ENCODE results near the gene COMP. TPM values are rescaled to one million over a fixed set of nuclear protein-coding genes. Genes with fewer than 3 reads are reported as not detected.

COMP gene
- polyA plus RNA-seq, 1 of the 3 experiments (the other 2 are of a cell fraction): 0.26 TPM

DNA sequence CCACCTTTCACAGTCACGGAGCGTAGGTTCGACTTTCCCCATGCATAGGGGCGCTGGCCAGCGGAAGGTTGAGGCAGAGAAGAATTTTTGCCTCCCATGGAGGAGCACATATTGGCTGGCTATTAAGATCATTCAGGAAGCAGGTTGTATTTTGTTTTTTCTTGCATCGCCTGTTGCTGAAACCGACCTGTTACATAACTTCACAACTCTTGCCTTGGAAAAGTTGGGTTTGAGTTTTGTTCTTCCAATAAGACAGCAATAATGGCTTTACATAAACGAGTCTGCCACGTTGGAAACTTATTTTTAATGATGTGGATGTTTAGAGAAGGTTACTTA lies 42.0 kb upstream of the COMP start:
- Histone ChIP-seq H3K9me3 (no peaks in the 10 kb centered on the region), H3K36me3 (replicated peaks in 1 of 2; ENCODE audit: control insufficient read depth in 1 of 2, insufficient read depth in 2 of 2, low read length in 1 of 2) (peaks cover 5 to 11% of the 10 kb centered on the region in 2 experiments), H3K4me1 (ENCODE audit: control insufficient read depth in 1 of 2, insufficient read depth in 2 of 2, low read depth in 1 of 2, low read length in 1 of 2) (peaks cover 7 to 18% of the 10 kb centered on the region in 2 experiments; a peak in 3 of 4 replicates), H3F3A (replicated peaks; ENCODE audit: insufficient read depth) (no peaks in the 10 kb centered on the region), H4K20me1 (ENCODE audit: insufficient read depth) (peaks cover 58% of the 10 kb centered on the region), H3K4me3 (ENCODE audit: low read depth in 2 of 2, low read length in 1 of 2) (peak overlapping the region; percentile 83 to 89), H2AFZ (ENCODE audit: low read depth) (no peak overlapping the region), H3K9me2 (no peaks in the 10 kb centered on the region), H3K4me2 (peak overlapping the region; percentile 100), H3K27ac (ENCODE audit: low read depth in 2 of 2, low read length in 1 of 2) (peak overlapping the region in 1 of 2 experiments; percentile 30; a peak in 1 of 4 replicates), H3K9ac (peak overlapping the region; percentile 93), H3K79me2 (ENCODE audit: insufficient read depth) (peaks cover 62% of the 10 kb centered on the region), H3K27me3 (ENCODE audit: insufficient read depth) (no peaks in the 10 kb centered on the region)
- 17% methylated on average over 8 of the region's 9 CpGs for WGBS (ENCODE audit: low lambda C conversion rate)
- no peak for DNase-seq
- CTCF ChIA-PET: interaction anchor here (1.1 to 8.6 kb wide), 6 partner anchors 8 to 60 kb away, joined by 3 to 124 read pairs (median 9); no protein-coding TSS in a partner anchor
- POLR2A ChIA-PET: interaction anchor here (1.9 kb wide), 1 partner anchor 14 kb away, joined by 9 read pairs; no protein-coding TSS in a partner anchor
- TF ChIP-seq SMC3 (IDR thresholded peaks at IDR 0.05; ENCODE audit: low read depth, low read length) (no peak), REST (IDR thresholded peaks at IDR 0.05; ENCODE audit: low read depth, low read length) (0 out of 2 replicates have a peak, but pooled peaks have one; percentile 47)

- H3K27me3 ChIP-seq (ENCODE audit: insufficient read depth): no peaks in the 10 kb centered on the region
- H3K9me2 ChIP-seq: no peaks in the 10 kb centered on the region
- H3K9ac ChIP-seq: peak overlapping the region; percentile 93
- H3K4me1 ChIP-seq (ENCODE audit: control insufficient read depth in 1 of 2, insufficient read depth in 2 of 2, low read depth in 1 of 2, low read length in 1 of 2): peaks cover 7 to 18% of the 10 kb centered on the region in 2 experiments; a peak in 3 of 4 replicates
- H3K79me2 ChIP-seq (ENCODE audit: insufficient read depth): peaks cover 56% of the 10 kb centered on the region
- 2% methylated on average over 21 of the region's 69 CpGs for WGBS (ENCODE audit: low lambda C conversion rate)
- TF ChIP-seq, protein P1, sequence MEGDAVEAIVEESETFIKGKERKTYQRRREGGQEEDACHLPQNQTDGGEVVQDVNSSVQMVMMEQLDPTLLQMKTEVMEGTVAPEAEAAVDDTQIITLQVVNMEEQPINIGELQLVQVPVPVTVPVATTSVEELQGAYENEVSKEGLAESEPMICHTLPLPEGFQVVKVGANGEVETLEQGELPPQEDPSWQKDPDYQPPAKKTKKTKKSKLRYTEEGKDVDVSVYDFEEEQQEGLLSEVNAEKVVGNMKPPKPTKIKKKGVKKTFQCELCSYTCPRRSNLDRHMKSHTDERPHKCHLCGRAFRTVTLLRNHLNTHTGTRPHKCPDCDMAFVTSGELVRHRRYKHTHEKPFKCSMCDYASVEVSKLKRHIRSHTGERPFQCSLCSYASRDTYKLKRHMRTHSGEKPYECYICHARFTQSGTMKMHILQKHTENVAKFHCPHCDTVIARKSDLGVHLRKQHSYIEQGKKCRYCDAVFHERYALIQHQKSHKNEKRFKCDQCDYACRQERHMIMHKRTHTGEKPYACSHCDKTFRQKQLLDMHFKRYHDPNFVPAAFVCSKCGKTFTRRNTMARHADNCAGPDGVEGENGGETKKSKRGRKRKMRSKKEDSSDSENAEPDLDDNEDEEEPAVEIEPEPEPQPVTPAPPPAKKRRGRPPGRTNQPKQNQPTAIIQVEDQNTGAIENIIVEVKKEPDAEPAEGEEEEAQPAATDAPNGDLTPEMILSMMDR (IDR thresholded peaks at IDR 0.05): peak; percentile 32
- TF ChIP-seq NFIC (IDR thresholded peaks at IDR 0.05; ENCODE audit: borderline replicate concordance) (no peak), YY1 (IDR thresholded peaks at IDR 0.05; ENCODE audit: low read depth) (no peak), SIN3A (IDR thresholded peaks at IDR 0.05; ENCODE audit: borderline replicate concordance, low read depth, low read length) (no peak), TEAD4 (IDR thresholded peaks at IDR 0.05; ENCODE audit: borderline replicate concordance, insufficient read depth) (no peak), TCF12 (IDR thresholded peaks at IDR 0.05) (no peak)
- TF ChIP-seq, protein P2, sequence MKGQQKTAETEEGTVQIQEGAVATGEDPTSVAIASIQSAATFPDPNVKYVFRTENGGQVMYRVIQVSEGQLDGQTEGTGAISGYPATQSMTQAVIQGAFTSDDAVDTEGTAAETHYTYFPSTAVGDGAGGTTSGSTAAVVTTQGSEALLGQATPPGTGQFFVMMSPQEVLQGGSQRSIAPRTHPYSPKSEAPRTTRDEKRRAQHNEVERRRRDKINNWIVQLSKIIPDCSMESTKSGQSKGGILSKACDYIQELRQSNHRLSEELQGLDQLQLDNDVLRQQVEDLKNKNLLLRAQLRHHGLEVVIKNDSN (IDR thresholded peaks at IDR 0.05; ENCODE audit: borderline replicate concordance, low read depth): no peak
- peaks cover 5 to 9% of the 10 kb centered on the region in 2 experiments for H3K36me3 ChIP-seq (replicated peaks in 1 of 2; ENCODE audit: control insufficient read depth in 1 of 2, insufficient read depth in 2 of 2, low read length in 1 of 2)
- POLR2A ChIA-PET: interaction anchor here (1.3 to 2.0 kb wide), 4 partner anchors 8 to 16 kb away, joined by 4 to 9 read pairs (median 6); no protein-coding TSS in a partner anchor
- peak overlapping the region; percentile 54 to 80; a peak in 3 of 4 replicates for H3K27ac ChIP-seq (ENCODE audit: low read depth in 2 of 2, low read length in 1 of 2)
- CTCF ChIA-PET: interaction anchor here (0.7 to 8.6 kb wide), 10 partner anchors 9 to 238 kb away, joined by 3 to 124 read pairs (median 5); no protein-coding TSS in a partner anchor
- peaks cover 52% of the 10 kb centered on the region for H4K20me1 ChIP-seq (ENCODE audit: insufficient read depth)
- H3K9me3 ChIP-seq: peaks cover 1% of the 10 kb centered on the region; the same call in 1 of the 2 replicates
- peak overlapping the region; percentile 83 to 89 for H3K4me3 ChIP-seq (ENCODE audit: low read depth in 2 of 2, low read length in 1 of 2)
- H2AFZ ChIP-seq (ENCODE audit: low read depth): no peak overlapping the region
- peak overlapping the region; percentile 100 for H3K4me2 ChIP-seq
- no peaks in the 10 kb centered on the region for H3F3A ChIP-seq (replicated peaks; ENCODE audit: insufficient read depth)
- DNase-seq: peak; percentile 71
Observed at GRCh38 chr19:18832306-18833140, 41.4 kb upstream of the COMP start.

Data from SK-N-SH (cell line).